Measurements from ENCODE around the gene SULT1A1. TPM values are rescaled to one million over a fixed set of nuclear protein-coding genes. Genes with fewer than 3 reads are reported as not detected.

The SULT1A1 gene
- total and polyA plus RNA-seq, 2 of the 13 experiments (the other 11 are each of a cell fraction or from before 2014, with no cell fraction given), result 114 to 147 TPM

- TF ChIP-seq ZBTB2 (CRISPR knock-in tag; IDR thresholded peaks at IDR 0.05; ENCODE audit: low read depth) (no peak), THAP8 (CRISPR knock-in tag; IDR thresholded peaks at IDR 0.05; ENCODE audit: borderline replicate concordance) (no peak), ZNF367 (CRISPR knock-in tag; IDR thresholded peaks at IDR 0.05; ENCODE audit: borderline replicate concordance) (no peak), ZFAT (CRISPR knock-in tag; conservative IDR thresholded peaks at IDR 0.05) (no peak), FLYWCH1 (CRISPR knock-in tag; IDR thresholded peaks at IDR 0.05) (no peak), SP4 (CRISPR knock-in tag; IDR thresholded peaks at IDR 0.05) (peak; percentile 76), KIAA2018 (CRISPR knock-in tag; IDR thresholded peaks at IDR 0.05; ENCODE audit: borderline replicate concordance) (no peak), SCMH1 (CRISPR knock-in tag; IDR thresholded peaks at IDR 0.05; ENCODE audit: borderline replicate concordance) (no peak), ZNF879 (CRISPR knock-in tag; IDR thresholded peaks at IDR 0.05) (peak; percentile 77; the same call in 1 of the 2 replicates), ZNF296 (CRISPR knock-in tag; conservative IDR thresholded peaks at IDR 0.05) (no peak), HOXA7 (CRISPR knock-in tag; IDR thresholded peaks at IDR 0.05) (no peak), ZNF562 (CRISPR knock-in tag; IDR thresholded peaks at IDR 0.05; ENCODE audit: borderline replicate concordance) (no peak), ZNF33B (CRISPR knock-in tag; IDR thresholded peaks at IDR 0.05) (0 out of 2 replicates have a peak, but pooled peaks have one; percentile 70), BRCA1 (CRISPR knock-in tag; IDR thresholded peaks at IDR 0.05) (no peak), GLMP (CRISPR knock-in tag; IDR thresholded peaks at IDR 0.05; ENCODE audit: borderline replicate concordance) (no peak), EP300 (IDR thresholded peaks at IDR 0.05; ENCODE audit: low read depth in 2 of 2, low read length in 2 of 2) (no peak; a peak in 1 of 4 replicates), EP300 (CRISPR knock-in tag; IDR thresholded peaks at IDR 0.05; ENCODE audit: borderline replicate concordance) (no peak; the same call in 1 of the 2 replicates)
Observed at GRCh38 chr16:28609631-28610594, at the start of gene SULT1A1 (continued).
